ENCODE measurements around the gene C12orf75. TPM values are rescaled to one million over a fixed set of nuclear protein-coding genes. Genes with fewer than 3 reads are reported as not detected.

Gene C12orf75
- total and polyA plus RNA-seq, 2 of the 13 experiments (the other 11 are each of a cell fraction or from before 2014, with no cell fraction given), result 16.1 to 19.8 TPM

Other genes with a start within 250 kb of the C12orf75 start
- 0.40 and 0.87 TPM in 2 replicates for gene ALDH1L2, start 246.2 kb upstream of the C12orf75 start, total RNA-seq (2016; rRNA removed; fragmentation: Illumina TruSeq; extraction: Trizol)
- 4.0 and 4.6 TPM in 2 replicates for gene ALDH1L2, start 246.2 kb upstream of the C12orf75 start, polyA plus RNA-seq (2011; rRNA removed)
- 36.3 and 39.6 TPM in 2 replicates for gene WASHC4, start 223.0 kb upstream of the C12orf75 start, total RNA-seq (2016; rRNA removed; fragmentation: Illumina TruSeq; extraction: Trizol)
- 15.5 and 21.0 TPM in 2 replicates for gene WASHC4, start 223.0 kb upstream of the C12orf75 start, polyA plus RNA-seq (2011; rRNA removed)
- 9.9 and 10.5 TPM in 2 replicates for gene APPL2, start 94.5 kb upstream of the C12orf75 start, total RNA-seq (2016; rRNA removed; fragmentation: Illumina TruSeq; extraction: Trizol)
- 11.1 and 12.1 TPM in 2 replicates for gene APPL2, start 94.5 kb upstream of the C12orf75 start, polyA plus RNA-seq (2011; rRNA removed)

Data from HepG2 (cell line).